HCT116 (cell line): ENCODE measurements around the gene NCAPH2. TPM values are rescaled to one million over a fixed set of nuclear protein-coding genes. Genes with fewer than 3 reads are reported as not detected.

Source experiments
- ATAC-seq: fragments of 200-7000 bp; cut with Tn5 transposase; 2 replicates; pipeline ENCODE4 v1.9.1; 2020; ENCODE audit warnings: mild to moderate bottlenecking, moderate library complexity
- BruUV-seq: library from RNA; stranded (reverse); fragments of 400-500 nt; replicated peaks from 2 replicates; lab custom pipeline; 2021; lab: Mats Ljungman, UMichigan
- CTCF ChIA-PET: fragments of 300-600 bp; sonication (Branson Sonifier 250); formaldehyde crosslinking; loops from one replicate; lab custom pipeline; 2021; ENCODE audit warnings: antibody characterized with exemption; lab: Charles Lee
- POLR2A ChIA-PET: fragments of 300-600, 350-600 bp; sonication (Branson Sonifier 250); formaldehyde crosslinking; loops from one replicate; lab custom pipeline; 2021; ENCODE audit warnings: antibody characterized with exemption; lab: Charles Lee
- RAD21 ChIA-PET, 2 experiments: fragments of 300-600 bp; sonication (Branson Sonifier 250); formaldehyde crosslinking; loops; one replicate each; lab custom pipeline; 2023; ENCODE audit warnings: low total read pairs in 2 of 2; ENCODE audit not compliant: uncharacterized antibody in 2 of 2, unreplicated experiment in 2 of 2, low non-redundant PET in 1 of 2; lab: Charles Lee
- DNase-seq: peaks from one replicate; pipeline ENCODE4 v3.0.0-alpha.2; 2010; ENCODE audit warnings: low read depth, low spot score
- H2AFZ ChIP-seq: fragments of 200-600 bp; shearing (Covaris generic), sonication (generic); 2 replicates; pipeline ENCODE4 v1.6.1; 2017; ENCODE audit warnings: low read depth, mixed run types, mixed read lengths, antibody characterized with exemption, low read length; ENCODE audit not compliant: poor library complexity, severe bottlenecking
- H3K27ac ChIP-seq: 2 replicates; pipeline ENCODE4 v1.5.1; 2012; ENCODE audit warnings: low read depth, low read length
- H3K27me3 ChIP-seq: fragments of 200-600 bp; sonication (generic); 2 replicates; pipeline ENCODE4 v1.6.1; 2016; ENCODE audit warnings: mixed run types, low read length, mixed read lengths; ENCODE audit not compliant: insufficient read depth
- H3K36me3 ChIP-seq, 2 experiments: fragments of 200-500 bp in 1 of 2; fragments of 200-600 bp in 1 of 2; sonication (Bioruptor generic) in 1 of 2; sonication (generic) in 1 of 2; 2 replicates each; pipeline versions ENCODE4 v1.5.1 to v1.6.1; 2014 to 2016; ENCODE audit warnings: low read length in 2 of 2, inconsistent platforms in 1 of 2, mixed read lengths in 1 of 2, mixed run types in 1 of 2; ENCODE audit not compliant: insufficient read depth in 2 of 2, control insufficient read depth in 1 of 2
- H3K4me1 ChIP-seq, 2 experiments: fragments of 200-600 bp in 1 of 2; sonication (generic) in 1 of 2; 2 replicates each; pipeline versions ENCODE4 v1.5.1 to v1.6.1; 2012 to 2017; ENCODE audit warnings: low read length in 2 of 2, inconsistent platforms in 1 of 2, mild to moderate bottlenecking in 1 of 2, mixed read lengths in 1 of 2, mixed run types in 1 of 2, moderate library complexity in 1 of 2; ENCODE audit not compliant: insufficient read depth in 2 of 2, control insufficient read depth in 1 of 2
- H3K4me2 ChIP-seq: fragments of 200-600 bp; sonication (generic); 2 replicates; pipeline ENCODE4 v1.6.1; 2017; ENCODE audit warnings: mixed run types, low read length, mixed read lengths
- H3K4me3 ChIP-seq, 2 experiments: fragments of 200-600 bp in 1 of 2; sonication (generic) in 1 of 2; replicated peaks in 1 of 2; 2 replicates each; pipeline ENCODE4 v1.5.1; 2011 to 2016; ENCODE audit warnings: low read length in 2 of 2, control low read depth in 1 of 2, low read depth in 1 of 2, mild to moderate bottlenecking in 1 of 2, mixed read lengths in 1 of 2, mixed run types in 1 of 2
- H3K79me2 ChIP-seq: fragments of 200-600 bp; sonication (generic); 2 replicates; pipeline ENCODE4 v1.6.1; 2017; ENCODE audit warnings: mild to moderate bottlenecking, mixed run types, low read length, moderate library complexity, mixed read lengths; ENCODE audit not compliant: insufficient read depth
- H3K9ac ChIP-seq: fragments of 200-600 bp; sonication (generic); 2 replicates; pipeline ENCODE4 v1.6.1; 2016; ENCODE audit warnings: low read length, mixed read lengths
- H3K9me2 ChIP-seq: fragments of 200-600 bp; sonication (generic), shearing (Covaris generic); 2 replicates; pipeline ENCODE4 v1.6.1; 2017; ENCODE audit warnings: mixed run types, mild to moderate bottlenecking, moderate library complexity; ENCODE audit not compliant: insufficient read depth
- H3K9me3 ChIP-seq, 2 experiments: fragments of 200-500 bp in 1 of 2; fragments of 200-600 bp in 1 of 2; sonication (Bioruptor generic) in 1 of 2; sonication (generic) in 1 of 2; 2 replicates each; pipeline ENCODE4 v1.6.1; 2014 to 2017; ENCODE audit warnings: low read length in 2 of 2, mixed read lengths in 2 of 2, inconsistent platforms in 1 of 2, low read depth in 1 of 2, mild to moderate bottlenecking in 1 of 2, mixed run types in 1 of 2, moderate library complexity in 1 of 2; ENCODE audit not compliant: control insufficient read depth in 1 of 2, insufficient read depth in 1 of 2
- H4K20me1 ChIP-seq: fragments of 200-600 bp; sonication (generic), shearing (Covaris generic); 2 replicates; pipeline ENCODE4 v1.6.1; 2017; ENCODE audit warnings: mixed run types, mild to moderate bottlenecking, moderate library complexity; ENCODE audit not compliant: insufficient read depth
- CBX3 ChIP-seq: IDR thresholded peaks from 2 replicates; pipeline ENCODE4 v1.6.1; 2012; ENCODE audit warnings: low read depth
- CEBPB ChIP-seq: IDR thresholded peaks from 2 replicates; pipeline ENCODE4 v1.6.1; 2012; ENCODE audit warnings: low read depth
- CTCF ChIP-seq, 3 experiments: fragments of 200-600 bp in 1 of 3; sonication (generic) in 1 of 3; IDR thresholded peaks in 2 of 3; conservative IDR thresholded peaks in 1 of 3; 2 replicates each; pipeline ENCODE4 v1.5.1; 2012 to 2017; ENCODE audit warnings: low read depth in 2 of 3, low read length in 2 of 3, antibody characterized with exemption in 1 of 3, borderline replicate concordance in 1 of 3, control low read depth in 1 of 3, mild to moderate bottlenecking in 1 of 3, mixed read lengths in 1 of 3, mixed run types in 1 of 3, moderate library complexity in 1 of 3; ENCODE audit not compliant: insufficient read depth in 1 of 3
- EGR1 ChIP-seq: IDR thresholded peaks from 2 replicates; pipeline ENCODE4 v1.6.1; 2012; ENCODE audit warnings: low read depth
- ELF1 ChIP-seq: IDR thresholded peaks from 2 replicates; pipeline ENCODE4 v1.6.1; 2012; ENCODE audit warnings: low read depth, borderline replicate concordance
- EZH2 ChIP-seq: fragments of 200-600 bp; sonication (generic); IDR thresholded peaks from 2 replicates; pipeline ENCODE4 v1.6.1; 2017; ENCODE audit warnings: antibody characterized with exemption, mixed run types
- EZH2phosphoT487 ChIP-seq: fragments of 200-600 bp; IDR thresholded peaks from 2 replicates; pipeline ENCODE4 v1.6.1; 2018; ENCODE audit warnings: antibody characterized with exemption, borderline replicate concordance
- JUND ChIP-seq: IDR thresholded peaks from 2 replicates; pipeline ENCODE4 v1.6.1; 2012
- POLR2A ChIP-seq: IDR thresholded peaks from 2 replicates; pipeline ENCODE4 v1.7.0; 2011; ENCODE audit warnings: borderline replicate concordance; ENCODE audit not compliant: insufficient read depth, insufficient read length; ENCODE audit errors: extremely low read depth
- RAD21 ChIP-seq: IDR thresholded peaks from 2 replicates; pipeline ENCODE4 v1.6.1; 2012; ENCODE audit warnings: low read depth, mild to moderate bottlenecking
- SIN3A ChIP-seq: IDR thresholded peaks from 2 replicates; pipeline ENCODE4 v1.6.1; 2012; ENCODE audit warnings: low read depth
- SP1 ChIP-seq: IDR thresholded peaks from 2 replicates; pipeline ENCODE4 v1.6.1; 2012; ENCODE audit warnings: low read depth
- TCF7L2 ChIP-seq: IDR thresholded peaks from 2 replicates; pipeline ENCODE4 v1.7.0; 2011; ENCODE audit warnings: borderline replicate concordance, inconsistent platforms; ENCODE audit not compliant: insufficient read depth, insufficient read length; ENCODE audit errors: extremely low read depth
- ZBTB33 ChIP-seq: IDR thresholded peaks from 2 replicates; pipeline ENCODE4 v1.6.1; 2011; ENCODE audit warnings: mild to moderate bottlenecking, low read length, moderate library complexity; ENCODE audit not compliant: insufficient replicate concordance; ENCODE audit errors: extremely low read depth
- ZFX ChIP-seq: fragments of 450-650 bp; IDR thresholded peaks from 2 replicates; pipeline ENCODE4 v1.6.1; 2017
- ZNF274 ChIP-seq: fragments of 200-500 bp; sonication (Bioruptor generic); IDR thresholded peaks from 2 replicates; pipeline ENCODE4 v1.6.1; 2014; ENCODE audit warnings: mild to moderate bottlenecking, low read depth, low read length, inconsistent platforms
- intact Hi-C: fragments of 100-400 bp; cut with micrococcal nuclease; formaldehyde crosslinking; loops from 2 replicates; pipeline ENCODE4 v1.10.0; 2022
- total RNA-seq: library from RNA; stranded (reverse); gene quantifications from one replicate; pipeline ENCODE4 v1.2.1, GENCODE V29; 2021; ENCODE audit not compliant: unreplicated experiment

NCAPH2 gene
- total RNA-seq, 1 experiment from 2014 or later, result 99.1 TPM

- H3K4me3 ChIP-seq, result no peak overlapping the region
- H3K9me2 ChIP-seq, result no peaks in the 10 kb centered on the region
- no peak overlapping the region for H3K4me2 ChIP-seq
- no TSS peak for BruUV-seq
- no peak overlapping the region for H2AFZ ChIP-seq
- RAD21 ChIA-PET, result no interaction called here
- H3K9me3 ChIP-seq, result no peaks in the 10 kb centered on the region
- no peaks in the 10 kb centered on the region for H3K79me2 ChIP-seq
- intact Hi-C loops, result no loop called here
- H4K20me1 ChIP-seq, result no peaks in the 10 kb centered on the region
- CTCF ChIA-PET, result no interaction called here
- H3K4me1 ChIP-seq, result no peaks in the 10 kb centered on the region; a peak in 1 of 4 replicates
- no peak overlapping the region for H3K9ac ChIP-seq
- H3K36me3 ChIP-seq, result peaks cover 0 to 5% of the 10 kb centered on the region in 2 experiments; a peak in 1 of 4 replicates
- H3K27ac ChIP-seq, result no peak overlapping the region
- DNase-seq, result no peak
- TF ChIP-seq CTCF (IDR thresholded peaks at IDR 0.05 in 2 of 3, conservative IDR thresholded peaks at IDR 0.05 in 1 of 3; ENCODE audit: borderline replicate concordance in 1 of 3, insufficient read depth in 1 of 3, low read depth in 2 of 3, low read length in 2 of 3) (no peak), TCF7L2 (no peak), ELF1 (no peak), CEBPB (no peak)
- TF ChIP-seq, all 23 proteins: peak for 0
- no peak for ATAC-seq
- POLR2A ChIA-PET, result no interaction called here
- H3K27me3 ChIP-seq, result no peaks in the 10 kb centered on the region
Measured at GRCh38 chr22:50570861-50571260, 62.8 kb downstream of the NCAPH2 start.

- Histone ChIP-seq H2AFZ (no peak overlapping the region), H3K4me2 (no peak overlapping the region), H4K20me1 (no peaks in the 10 kb centered on the region), H3K9me2 (no peaks in the 10 kb centered on the region), H3K79me2 (no peaks in the 10 kb centered on the region), H3K27me3 (no peaks in the 10 kb centered on the region), H3K36me3 (peaks cover 0 to 5% of the 10 kb centered on the region in 2 experiments; a peak in 1 of 4 replicates), H3K9me3 (no peaks in the 10 kb centered on the region), H3K4me1 (no peaks in the 10 kb centered on the region; a peak in 1 of 4 replicates), H3K4me3 (no peak overlapping the region), H3K27ac (no peak overlapping the region), H3K9ac (no peak overlapping the region)
- no TSS peak for BruUV-seq
- CTCF ChIA-PET, result interaction anchor here (1.2 kb wide), 1 partner anchor 9 kb away, joined by 9 read pairs; the partner anchor contains the start of gene SYCE3
- intact Hi-C loops, result no loop called here
- DNase-seq (no peak), ATAC-seq (no peak)
- POLR2A ChIA-PET, result no interaction called here
- RAD21 ChIA-PET, result no interaction called here
- TF ChIP-seq ZBTB33 (no peak), RAD21 (no peak), POLR2A (no peak), CBX3 (no peak), EZH2phosphoT487 (no peak), JUND (no peak), ZNF274 (no peak), EGR1 (no peak), SP1 (no peak), EZH2 (no peak), CEBPB (no peak), ZFX (no peak), SIN3A (no peak)
Measured at GRCh38 chr22:50571264-50572175, 63.5 kb downstream of the NCAPH2 start.
